NT2/D1 (cell line): ENCODE data around the gene ITGB5.

ENCODE experiments used
- SUZ12 ChIP-seq: IDR thresholded peaks from 2 replicates; pipeline ENCODE4 v1.6.1; 2011; ENCODE audit not compliant: insufficient read length, insufficient read depth; ENCODE audit errors: extremely low read depth
- YY1 ChIP-seq: IDR thresholded peaks from 2 replicates; pipeline ENCODE4 v1.6.1; 2011; ENCODE audit not compliant: insufficient read length, insufficient read depth
- ZNF274 ChIP-seq: IDR thresholded peaks from 2 replicates; pipeline ENCODE4 v1.6.1; 2011; ENCODE audit warnings: mild to moderate bottlenecking, low read depth, low read length

DNA sequence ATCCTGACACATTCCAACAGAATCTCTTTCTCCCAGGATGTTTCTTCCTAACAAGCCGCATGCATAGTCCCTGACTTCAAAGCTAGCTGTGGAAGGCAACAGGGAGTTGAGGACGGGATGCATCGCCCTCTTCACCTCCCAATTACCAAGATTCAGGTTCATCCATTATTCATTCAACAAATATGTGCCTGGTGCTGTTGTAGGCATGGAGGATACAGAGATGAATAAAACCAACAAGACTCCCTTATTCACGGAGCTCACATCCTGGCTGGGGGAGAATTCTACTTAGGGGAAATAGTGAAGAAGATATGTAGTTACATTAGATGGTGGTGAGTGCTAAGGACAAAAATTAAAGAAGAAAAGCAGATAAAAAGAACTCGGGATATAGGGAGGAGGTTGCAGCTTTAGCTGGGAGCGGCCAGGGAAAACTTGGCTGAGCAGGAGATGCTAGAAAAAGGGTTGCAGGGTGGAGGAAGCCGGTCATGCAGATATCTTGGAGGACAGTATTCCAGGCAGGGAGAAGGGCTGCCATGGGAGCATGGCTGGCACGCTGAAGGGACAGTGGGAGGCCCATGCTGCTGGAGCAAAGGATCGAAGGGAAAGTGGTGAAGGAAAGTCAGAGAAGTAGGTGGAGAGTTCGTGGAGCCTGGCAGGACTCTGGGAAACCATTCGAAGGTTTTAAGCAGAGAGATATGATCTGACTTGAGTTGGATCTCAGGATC is 5.0 kb downstream of the ITGB5 start:
- TF ChIP-seq YY1 (no peak), ZNF274 (no peak), SUZ12 (no peak)
